CD4-positive, alpha-beta memory T cell (primary cell): Measurements from ENCODE around the gene DTD1. TPM values are rescaled to one million over a fixed set of nuclear protein-coding genes. Genes with fewer than 3 reads are reported as not detected.

ENCODE experiments used
- CTCF ChIA-PET: fragments of 350-600 bp; sonication (Branson Sonifier 250); formaldehyde crosslinking; loops from one replicate; lab custom pipeline; 2021; ENCODE audit warnings: inconsistent platforms; ENCODE audit not compliant: partially characterized antibody; lab: Charles Lee
- POLR2A ChIA-PET: fragments of 350-600 bp; sonication (Branson Sonifier 250); formaldehyde crosslinking; loops from one replicate; lab custom pipeline; 2021; ENCODE audit not compliant: partially characterized antibody; lab: Charles Lee
- DNase-seq, 5 donors: peaks; one replicate each; pipeline versions ENCODE4 v3.0.0 to v3.0.0-alpha.2; 2020 to 2022; ENCODE audit warnings: mixed read lengths in 1 of 5
- H3K27ac ChIP-seq: one replicate; pipeline ENCODE4 v1.7.0; 2013; ENCODE audit warnings: low read depth, low read length
- H3K27me3 ChIP-seq: 2 replicates; pipeline ENCODE4 v1.7.0; 2013; ENCODE audit warnings: mild to moderate bottlenecking, low read length, moderate library complexity; ENCODE audit not compliant: insufficient read depth
- H3K36me3 ChIP-seq: 2 replicates; pipeline ENCODE4 v1.7.0; 2013; ENCODE audit warnings: mild to moderate bottlenecking, low read length, moderate library complexity; ENCODE audit not compliant: insufficient read depth
- H3K4me1 ChIP-seq: 2 replicates; pipeline ENCODE4 v1.7.0; 2013; ENCODE audit warnings: mild to moderate bottlenecking, low read length, moderate library complexity; ENCODE audit not compliant: insufficient read depth
- H3K4me3 ChIP-seq, 2 donors: one replicate each; pipeline ENCODE4 v1.7.0; 2013; ENCODE audit warnings: low read length in 2 of 2, mild to moderate bottlenecking in 1 of 2
- H3K9me3 ChIP-seq, 2 donors: one replicate each; pipeline ENCODE4 v1.7.0; 2013; ENCODE audit warnings: low read length in 2 of 2, control low read depth in 1 of 2; ENCODE audit not compliant: control insufficient read depth in 1 of 2
- H3K27ac Mint-ChIP-seq, 7 donors: one replicate each; pipeline ENCODE4 v1.8.0; 2020 to 2021; ENCODE audit warnings: mixed read lengths in 7 of 7, mild to moderate bottlenecking in 6 of 7, inconsistent platforms in 3 of 7, moderate library complexity in 3 of 7
- H3K27me3 Mint-ChIP-seq, 2 donors: one replicate each; pipeline ENCODE4 v1.8.0; 2020 to 2021; ENCODE audit warnings: mixed read lengths in 2 of 2
- H3K36me3 Mint-ChIP-seq, 2 donors: one replicate each; pipeline ENCODE4 v1.8.0; 2020 to 2021; ENCODE audit warnings: mixed read lengths in 2 of 2, inconsistent platforms in 1 of 2, mild to moderate bottlenecking in 1 of 2
- H3K4me1 Mint-ChIP-seq, 4 donors: one replicate each; pipeline ENCODE4 v1.8.0; 2020 to 2021; ENCODE audit warnings: mixed read lengths in 4 of 4, mild to moderate bottlenecking in 1 of 4
- H3K4me3 Mint-ChIP-seq, 8 donors: one replicate each; pipeline ENCODE4 v1.8.0; 2020 to 2021; ENCODE audit warnings: mixed read lengths in 8 of 8, mild to moderate bottlenecking in 7 of 8, moderate library complexity in 6 of 8, inconsistent platforms in 3 of 8
- H3K9me3 Mint-ChIP-seq, 8 donors: one replicate each; pipeline ENCODE4 v1.8.0; 2020 to 2021; ENCODE audit warnings: mixed read lengths in 8 of 8, mild to moderate bottlenecking in 5 of 8, inconsistent platforms in 3 of 8, moderate library complexity in 1 of 8
- intact Hi-C: fragments of 100-400 bp; cut with micrococcal nuclease; formaldehyde crosslinking; loops from one replicate; pipeline ENCODE4 v1.15.1; 2023
- polyA plus RNA-seq, 2 donors: library from polyadenylated mRNA; unstranded; fragments of 300-500 nt; fragmentation: Illumina TruSeq; gene quantifications; one replicate each; pipeline ENCODE4 v1.2.3, GENCODE V29; 2021
- total RNA-seq, 2 experiments: library from RNA; stranded (reverse); gene quantifications; one replicate each; pipeline ENCODE4 v1.2.3, GENCODE V29; 2021

Gene DTD1
- total and polyA plus RNA-seq, 4 experiments from 2014 or later = 15.9 to 61.8 (median 38.0) TPM

DNA sequence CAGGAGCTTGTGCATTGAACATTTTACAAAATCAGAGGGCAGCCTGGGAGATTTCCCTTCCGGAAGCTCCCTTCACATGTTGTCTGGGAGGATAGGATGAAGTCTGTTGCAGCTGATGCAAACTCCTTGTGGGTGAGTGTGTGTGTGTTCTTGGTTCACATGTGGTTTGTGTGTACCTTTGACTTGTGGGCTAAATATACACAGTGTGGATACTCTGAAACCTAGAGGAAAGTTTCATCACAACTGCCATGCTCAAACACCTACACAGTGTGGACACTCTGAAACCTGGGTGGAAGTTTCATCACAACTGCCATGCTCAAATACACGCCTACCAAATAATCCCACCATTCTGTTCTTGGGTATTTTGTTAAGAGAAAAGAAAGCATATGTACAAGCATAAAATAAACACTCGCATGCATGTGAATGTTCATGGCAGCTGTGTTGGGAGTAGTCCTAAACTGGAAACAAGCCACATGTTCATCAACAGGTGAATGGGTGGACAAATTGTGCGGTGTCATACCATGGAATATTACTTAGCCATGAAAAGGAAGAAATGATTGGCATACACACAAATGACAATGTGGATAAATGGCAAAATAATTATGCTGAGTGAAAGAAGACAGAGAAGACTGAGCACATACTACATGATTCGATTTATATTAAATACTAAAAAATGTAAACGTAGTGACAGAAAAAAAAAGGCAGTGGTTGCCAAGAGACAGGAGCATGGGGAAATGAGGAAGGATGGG is 227.5 kb downstream of the DTD1 start:
- POLR2A ChIA-PET = no interaction called here
- no peaks in the 10 kb centered on the region for H3K4me1 Mint-ChIP-seq
- no peak for DNase-seq
- Histone ChIP-seq H3K36me3 (no peaks in the 10 kb centered on the region), H3K27me3 (no peaks in the 10 kb centered on the region), H3K9me3 (no peaks in the 10 kb centered on the region), H3K4me3 (no peak overlapping the region), H3K4me1 (no peaks in the 10 kb centered on the region), H3K27ac (no peak overlapping the region)
- no peak overlapping the region for H3K27ac Mint-ChIP-seq
- H3K27me3 Mint-ChIP-seq = peaks cover 0 to 1% of the 10 kb centered on the region in 2 donors
- CTCF ChIA-PET = no interaction called here
- intact Hi-C loops = no loop called here
- H3K4me3 Mint-ChIP-seq = no peak overlapping the region
- H3K9me3 Mint-ChIP-seq = no peaks in the 10 kb centered on the region
- H3K36me3 Mint-ChIP-seq = no peaks in the 10 kb centered on the region

Other genes with a start within 250 kb of the DTD1 start
- gene DZANK1, start 121.0 kb upstream of the DTD1 start, total RNA-seq = 1 to 10 TPM; 2.7 to 3.0 TPM
- gene DZANK1, start 121.0 kb upstream of the DTD1 start, polyA plus RNA-seq = 1 to 10 TPM in 1 of 2 donors, under 1 TPM in 1; 0.99 to 1.1 TPM
- gene POLR3F, start 120.7 kb upstream of the DTD1 start, total RNA-seq = 1 to 10 TPM; 7.8 to 9.1 TPM
- 1 to 10 TPM; 7.1 to 7.8 TPM for gene POLR3F, start 120.7 kb upstream of the DTD1 start, polyA plus RNA-seq
- gene RBBP9, start 90.8 kb upstream of the DTD1 start, total RNA-seq = 1 to 10 TPM; 9.0 to 9.2 TPM
- gene RBBP9, start 90.8 kb upstream of the DTD1 start, polyA plus RNA-seq = 1 to 10 TPM; 8.4 to 9.0 TPM
- gene SEC23B, start 80.1 kb upstream of the DTD1 start, total RNA-seq = 10 to 100 TPM; 46.8 to 50.0 TPM
- gene SEC23B, start 80.1 kb upstream of the DTD1 start, polyA plus RNA-seq = 10 to 100 TPM; 56.8 to 65.4 TPM
- 10 to 100 TPM; 60.2 to 64.2 TPM for gene SMIM26, start 20.6 kb upstream of the DTD1 start, total RNA-seq
- 100 to 1,000 TPM; 186 to 233 TPM for gene SMIM26, start 20.6 kb upstream of the DTD1 start, polyA plus RNA-seq
- gene SCP2D1, start 225.7 kb downstream of the DTD1 start, total RNA-seq = not detected
- not detected for gene SCP2D1, start 225.7 kb downstream of the DTD1 start, polyA plus RNA-seq